ENCODE measurements around the gene RHOT2.
A peak's percentile ranks its signal among the peaks of the same experiment; 100 is the strongest.
"Not testable (repeated sequence)": the region's sequence is repeated elsewhere in the genome, so short reads cannot be mapped to it uniquely, and the experiment has no call there.

The RHOT2 gene

GRCh38 chr16:700684-701584, 33.0 kb downstream of the RHOT2 start:
- DNase-seq (ENCODE audit: low read depth), result peak; percentile 44

- no peak for DNase-seq (ENCODE audit: low read depth)
These were observed 34.4 kb downstream of the RHOT2 start for GRCh38 chr16:702341-702740.

- DNase-seq (ENCODE audit: low read depth), result no peak
These were observed 35.5 kb downstream of the RHOT2 start for GRCh38 chr16:703406-703805.

- DNase-seq (ENCODE audit: low read depth), result no peak
These were observed 36.1 kb downstream of the RHOT2 start for GRCh38 chr16:704047-704446.

GRCh38 chr16:704552-705380, 36.8 kb downstream of the RHOT2 start:
- no peak for DNase-seq (ENCODE audit: low read depth)

- DNase-seq (ENCODE audit: low read depth), result no peak
These were observed 37.7 kb downstream of the RHOT2 start, which contains the start of gene FBXL16 for GRCh38 chr16:705431-706188. Gene FBXL16 (minus strand): TSS chr16:705801. CDS start chr16:697405, 8,396 bp downstream.

- DNase-seq (ENCODE audit: low read depth), result no peak
These were observed 38.5 kb downstream of the RHOT2 start for GRCh38 chr16:706189-707061.

- no peak for DNase-seq (ENCODE audit: low read depth)
These were observed 39.2 kb downstream of the RHOT2 start for GRCh38 chr16:707062-707538.

GRCh38 chr16:708019-708418, 40.1 kb downstream of the RHOT2 start:
- no peak for DNase-seq (ENCODE audit: low read depth)

- DNase-seq (ENCODE audit: low read depth), result no peak
These were observed 41.0 kb downstream of the RHOT2 start for GRCh38 chr16:708959-709358.

- DNase-seq (ENCODE audit: low read depth), result no peak
These were observed 41.9 kb downstream of the RHOT2 start for GRCh38 chr16:709566-710499.

- DNase-seq (ENCODE audit: low read depth), result no peak
These were observed 42.7 kb downstream of the RHOT2 start for GRCh38 chr16:710500-711075.

GRCh38 chr16:711084-711483, 43.2 kb downstream of the RHOT2 start:
- no peak for DNase-seq (ENCODE audit: low read depth)

- peak; percentile 74 for DNase-seq (ENCODE audit: low read depth)
These were observed 43.8 kb downstream of the RHOT2 start for GRCh38 chr16:711548-712320.

GRCh38 chr16:712740-713250, 44.9 kb downstream of the RHOT2 start:
- DNase-seq (ENCODE audit: low read depth), result not testable (repeated sequence)

GRCh38 chr16:714079-714478, 46.1 kb downstream of the RHOT2 start:
- no peak for DNase-seq (ENCODE audit: low read depth)

GRCh38 chr16:714558-715476, 46.9 kb downstream of the RHOT2 start, which contains the start of gene METRN:
Gene METRN (plus strand): TSS chr16:715118. CDS start chr16:715290, 172 bp downstream.
- peak; percentile 88 for DNase-seq (ENCODE audit: low read depth)

All from activated T-cell treated with anti-CD3 and anti-CD28 coated beads for 1 hour (primary cell).